Esophagus muscularis mucosa (tissue), 4 donors: Measurements from ENCODE around the gene SAFB. TPM values are rescaled to one million over a fixed set of nuclear protein-coding genes. Genes with fewer than 3 reads are reported as not detected.
A peak's percentile ranks its signal among the peaks of the same experiment; 100 is the strongest.

Experiments used
- DNase-seq: peaks from one replicate; pipeline ENCODE4 v3.0.0-alpha.2; 2017; ENCODE audit errors: extremely low spot score
- H3K27ac ChIP-seq, 4 donors: fragments of 200-600 bp; sonication (generic); replicated peaks in 1 of 4; 1 replicate in 3 of 4; 2 replicates in 1 of 4; pipeline ENCODE4 v1.5.1; 2016 to 2019; ENCODE audit warnings: mild to moderate bottlenecking in 1 of 4
- H3K27me3 ChIP-seq, 4 donors: fragments of 200-600 bp; sonication (generic); one replicate each; pipeline versions ENCODE4 v1.5.1 to v1.6.0; 2016 to 2019
- H3K36me3 ChIP-seq, 4 donors: fragments of 200-600 bp; sonication (generic); one replicate each; pipeline ENCODE4 v1.5.1; 2016 to 2019
- H3K4me1 ChIP-seq, 4 donors: fragments of 200-600 bp; sonication (generic); one replicate each; pipeline ENCODE4 v1.5.1; 2016 to 2019
- H3K4me3 ChIP-seq, 4 donors: fragments of 200-600 bp; sonication (generic); 1 replicate in 2 of 4; 2 replicates in 2 of 4; pipeline ENCODE4 v1.5.1; 2016 to 2019; ENCODE audit warnings: mild to moderate bottlenecking in 4 of 4, moderate library complexity in 1 of 4
- H3K9me3 ChIP-seq, 4 donors: fragments of 200-600 bp; sonication (generic); 1 replicate in 3 of 4; 2 replicates in 1 of 4; pipeline ENCODE4 v1.5.1; 2016 to 2019
- CTCF ChIP-seq, 3 experiments: fragments of 200-600 bp in 2 of 3; fragments of 450-650 bp in 1 of 3; sonication (generic) in 2 of 3; IDR thresholded peaks; one replicate each; pipeline ENCODE4 v1.5.1; 2017 to 2019; ENCODE audit warnings: antibody characterized with exemption in 3 of 3, mild to moderate bottlenecking in 2 of 3, moderate library complexity in 1 of 3
- EP300 ChIP-seq: sonication (generic); formaldehyde crosslinking; IDR thresholded peaks from one replicate; pipeline ENCODE4 v1.6.1; 2017; ENCODE audit warnings: antibody characterized with exemption
- POLR2A ChIP-seq: fragments of 450-650 bp; IDR thresholded peaks from one replicate; pipeline ENCODE4 v1.6.1; 2017; ENCODE audit warnings: antibody characterized with exemption, moderate library complexity, mild to moderate bottlenecking, low read depth
- POLR2AphosphoS5 ChIP-seq, 2 donors: sonication (generic); formaldehyde crosslinking; IDR thresholded peaks; one replicate each; pipeline ENCODE4 v1.6.1; 2017; ENCODE audit warnings: antibody characterized with exemption in 2 of 2
- WGBS: methylation state at CpG from one replicate; pipeline ENCODE4 v1.1.5; 2018; 5-methylcytosine and 5-hydroxymethylcytosine counted together
- intact Hi-C: fragments of 100-400 bp; cut with DNase I; formaldehyde crosslinking; loops from one replicate; pipeline ENCODE4 v1.15.1; 2023
- total RNA-seq, 4 donors: library from RNA; depleted of rRNA; stranded (reverse); fragments of >200 nt; gene quantifications; one replicate each; pipeline versions ENCODE4 v1.1.0 to v1.2.1, GENCODE V29; 2016

Gene SAFB
- total RNA-seq, 4 donors from 2014 or later: 48.4 to 96.2 (median 75.7) TPM

GRCh38 chr19:5624741-5625278 is 1.9 kb downstream of the SAFB start:
- no peak for DNase-seq
- peak overlapping the region; percentile 85 to 98 (median 88) for H3K4me3 ChIP-seq
- H3K27me3 ChIP-seq: no peaks in the 10 kb centered on the region
- TF ChIP-seq POLR2A (no peak), CTCF (IDR thresholded peaks at IDR 0.05) (no peak), POLR2AphosphoS5 (IDR thresholded peaks at IDR 0.05) (no peak), EP300 (no peak)
- peaks cover 57 to 82% (median 76%) of the 10 kb centered on the region in 4 donors for H3K4me1 ChIP-seq
- peak overlapping the region; percentile 96 to 98 (median 96) for H3K27ac ChIP-seq
- WGBS: 31% methylated on average over 8 of the region's 8 CpGs
- H3K36me3 ChIP-seq: peaks cover 7 to 53% (median 51%) of the 10 kb centered on the region in 4 donors
- intact Hi-C loops: loop anchor here (5.0 kb wide), 1 partner anchor 57 kb away; the partner anchor contains the start of genes HSD11B1L and MICOS13
- H3K9me3 ChIP-seq: no peaks in the 10 kb centered on the region

- no peak for TF ChIP-seq CTCF (IDR thresholded peaks at IDR 0.05)
- no peak for TF ChIP-seq POLR2AphosphoS5 (IDR thresholded peaks at IDR 0.05)
- TF ChIP-seq EP300: no peak
- TF ChIP-seq POLR2A: no peak
- Histone ChIP-seq H3K27me3 (no peaks in the 10 kb centered on the region), H3K27ac (peak overlapping the region in 2 of 4 donors; percentile 97 to 98), H3K9me3 (no peaks in the 10 kb centered on the region), H3K4me3 (peak overlapping the region in 2 of 4 donors; percentile 5 to 85), H3K36me3 (peaks cover 7 to 47% (median 45%) of the 10 kb centered on the region in 4 donors), H3K4me1 (peaks cover 53 to 81% (median 76%) of the 10 kb centered on the region in 4 donors)
- intact Hi-C loops: no loop called here
- WGBS: 74% methylated on average over 12 of the region's 12 CpGs
- DNase-seq: no peak
Observed at GRCh38 chr19:5625641-5626040, 2.8 kb downstream of the SAFB start.

GRCh38 chr19:5627395-5627904 is 4.6 kb downstream of the SAFB start:
- H3K9me3 ChIP-seq: no peaks in the 10 kb centered on the region
- TF ChIP-seq POLR2AphosphoS5 (IDR thresholded peaks at IDR 0.05) (no peak), POLR2A (no peak), EP300 (no peak), CTCF (IDR thresholded peaks at IDR 0.05) (no peak)
- peaks cover 7 to 46% (median 41%) of the 10 kb centered on the region in 4 donors for H3K36me3 ChIP-seq
- no peak overlapping the region for H3K4me3 ChIP-seq
- WGBS: 36% methylated on average over 6 of the region's 6 CpGs
- H3K27ac ChIP-seq: peak overlapping the region in 3 of 4 donors; percentile 16 to 49 (median 29)
- peak; percentile 93 for DNase-seq
- H3K4me1 ChIP-seq: peaks cover 61 to 86% (median 84%) of the 10 kb centered on the region in 4 donors
- H3K27me3 ChIP-seq: no peaks in the 10 kb centered on the region
- intact Hi-C loops: no loop called here

- H3K4me1 ChIP-seq: peaks cover 70 to 96% (median 93%) of the 10 kb centered on the region in 4 donors
- peaks cover 7 to 46% (median 41%) of the 10 kb centered on the region in 4 donors for H3K36me3 ChIP-seq
- no peak for TF ChIP-seq EP300
- TF ChIP-seq CTCF (IDR thresholded peaks at IDR 0.05): no peak
- no peak for TF ChIP-seq POLR2AphosphoS5 (IDR thresholded peaks at IDR 0.05)
- no peaks in the 10 kb centered on the region for H3K27me3 ChIP-seq
- 71% methylated on average over 1 of the region's 1 CpG for WGBS
- intact Hi-C loops: no loop called here
- H3K4me3 ChIP-seq: no peak overlapping the region
- no peaks in the 10 kb centered on the region for H3K9me3 ChIP-seq
- no peak for DNase-seq
- H3K27ac ChIP-seq: peak overlapping the region; percentile 16 to 49 (median 23)
Observed at GRCh38 chr19:5628461-5628860, 5.6 kb downstream of the SAFB start.
